Lower leg skin (tissue), 3 donors: ENCODE results near the gene FOXL2.

Experiments used
- CTCF ChIP-seq, 3 donors: fragments of 450-650 bp; IDR thresholded peaks; one replicate each; pipeline ENCODE4 v1.5.1; 2016; ENCODE audit warnings: antibody characterized with exemption in 3 of 3, mild to moderate bottlenecking in 3 of 3, moderate library complexity in 2 of 3
- POLR2A ChIP-seq, 2 donors: fragments of 450-650 bp; IDR thresholded peaks; one replicate each; pipeline ENCODE4 v1.6.1; 2016 to 2017; ENCODE audit warnings: antibody characterized with exemption in 2 of 2, mild to moderate bottlenecking in 1 of 2, moderate library complexity in 1 of 2

GRCh38 chr3:138946663-138947494 lies at the start of gene FOXL2, which contains the start of gene FOXL2NB:
- TF ChIP-seq CTCF (IDR thresholded peaks at IDR 0.05), result no peak
- no peak for TF ChIP-seq POLR2A (IDR thresholded peaks at IDR 0.05)
